BE2C (cell line): Measurements from ENCODE around the gene KLHL26.

Source experiments
- DNase-seq: peaks from one replicate; pipeline ENCODE4 v3.0.0-alpha.2; 2020
- H3K27me3 ChIP-seq: fragments of 250-450 bp; sonication (Bioruptor Pico); 2 replicates; pipeline ENCODE4 v1.5.1; 2020; ENCODE audit warnings: mild to moderate bottlenecking
- H3K36me3 ChIP-seq: fragments of 250-450 bp; sonication (Bioruptor Pico); 2 replicates; pipeline ENCODE4 v1.5.1; 2020; ENCODE audit warnings: mild to moderate bottlenecking
- H3K4me1 ChIP-seq: fragments of 250-450 bp; sonication (Bioruptor Pico); 2 replicates; pipeline ENCODE4 v1.5.1; 2020
- H3K4me3 ChIP-seq: 2 replicates; pipeline ENCODE4 v1.5.1; 2011; ENCODE audit warnings: low read depth, low read length
- H3K9me3 ChIP-seq: fragments of 250-450 bp; sonication (Bioruptor Pico); 2 replicates; pipeline ENCODE4 v1.5.1; 2020
- CTCF ChIP-seq: IDR thresholded peaks from 2 replicates; pipeline ENCODE4 v1.5.1; 2012; ENCODE audit warnings: mild to moderate bottlenecking, low read depth, low read length

The KLHL26 gene

GRCh38 chr19:18601875-18602274, 35.0 kb upstream of the KLHL26 start:
- no peak overlapping the region for H3K4me3 ChIP-seq
- TF ChIP-seq CTCF, result no peak
- H3K9me3 ChIP-seq, result no peaks in the 10 kb centered on the region
- H3K27me3 ChIP-seq, result peaks cover 36% of the 10 kb centered on the region
- no peaks in the 10 kb centered on the region for H3K36me3 ChIP-seq
- peaks cover 14% of the 10 kb centered on the region for H3K4me1 ChIP-seq
- DNase-seq, result no peak

GRCh38 chr19:18603255-18603957, 33.4 kb upstream of the KLHL26 start:
- TF ChIP-seq CTCF, result peak; percentile 48
- H3K4me3 ChIP-seq, result no peak overlapping the region
- peaks cover 51% of the 10 kb centered on the region for H3K27me3 ChIP-seq
- DNase-seq, result peak; percentile 48
- peaks cover 1% of the 10 kb centered on the region for H3K4me1 ChIP-seq
- no peaks in the 10 kb centered on the region for H3K36me3 ChIP-seq
- no peaks in the 10 kb centered on the region for H3K9me3 ChIP-seq

GRCh38 chr19:18603958-18604819, 32.6 kb upstream of the KLHL26 start:
- Histone ChIP-seq H3K4me1 (no peaks in the 10 kb centered on the region), H3K9me3 (no peaks in the 10 kb centered on the region), H3K27me3 (peaks cover 59% of the 10 kb centered on the region), H3K4me3 (no peak overlapping the region), H3K36me3 (no peaks in the 10 kb centered on the region)
- DNase-seq, result no peak
- no peak for TF ChIP-seq CTCF

GRCh38 chr19:18604820-18605159, 32.0 kb upstream of the KLHL26 start:
- Histone ChIP-seq H3K36me3 (no peaks in the 10 kb centered on the region), H3K4me3 (no peak overlapping the region), H3K27me3 (peaks cover 65% of the 10 kb centered on the region), H3K4me1 (no peaks in the 10 kb centered on the region), H3K9me3 (no peaks in the 10 kb centered on the region)
- DNase-seq, result no peak
- no peak for TF ChIP-seq CTCF

GRCh38 chr19:18605196-18605545, 31.7 kb upstream of the KLHL26 start:
- no peak for TF ChIP-seq CTCF
- H3K27me3 ChIP-seq, result peaks cover 69% of the 10 kb centered on the region
- H3K9me3 ChIP-seq, result no peaks in the 10 kb centered on the region

More at GRCh38 chr19:18605196-18605545, 31.7 kb upstream of the KLHL26 start:
- DNase-seq, result no peak
- H3K36me3 ChIP-seq, result no peaks in the 10 kb centered on the region
- no peaks in the 10 kb centered on the region for H3K4me1 ChIP-seq
- no peak overlapping the region for H3K4me3 ChIP-seq
